ENCODE data around the gene TMEM126A. TPM values are rescaled to one million over a fixed set of nuclear protein-coding genes. Genes with fewer than 3 reads are reported as not detected.
"Not testable (repeated sequence)": the region's sequence is repeated elsewhere in the genome, so short reads cannot be mapped to it uniquely, and the experiment has no call there.

Gene TMEM126A
- 77.9 TPM for total RNA-seq
- long read RNA-seq, transcript TMEM126A-201 (5 exons, 739 nt), result major isoform, 6 of 7 reads
- long read RNA-seq, partial matches to known transcripts, result 0 of 7 reads
- long read RNA-seq, other reads (novel, unspliced or antisense), result 0 of 7 reads

DNA sequence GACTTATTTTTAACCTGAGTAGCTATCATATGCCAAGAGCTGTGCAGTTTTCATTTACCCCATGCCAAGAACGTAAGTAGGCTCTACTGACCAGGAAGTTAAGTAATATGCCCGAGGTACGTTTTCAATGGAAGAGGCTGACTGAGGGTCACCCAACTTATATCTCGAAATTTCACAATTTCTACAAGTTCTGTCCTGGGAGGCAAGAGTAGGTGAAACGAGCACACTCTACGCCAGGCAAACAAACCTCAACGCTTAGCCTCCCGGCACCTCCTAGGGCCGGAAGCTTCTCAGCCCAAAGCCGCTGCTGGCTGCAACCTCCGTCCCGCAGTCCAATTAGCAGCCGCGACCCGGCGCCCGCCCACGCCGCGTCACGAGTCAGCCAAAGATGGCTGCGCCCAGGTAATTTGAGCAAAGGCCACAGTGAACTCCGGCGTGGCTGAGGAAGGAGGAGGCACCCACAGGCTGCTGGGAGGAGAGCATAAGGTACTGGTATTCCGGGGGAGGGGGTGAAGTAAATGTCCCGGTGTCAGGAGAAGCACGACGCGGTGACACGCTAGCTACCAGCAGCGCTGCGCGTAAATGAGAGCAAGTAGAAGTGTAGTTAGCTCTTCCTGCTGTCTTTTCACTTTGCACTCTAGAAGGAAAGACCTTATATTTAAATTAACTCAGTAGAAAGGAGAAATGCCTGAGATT, at the start of gene TMEM126A:
TMEM126A (plus strand) TSS at position 364 of the 696 bp plus-strand sequence. CDS start 2,289 bp downstream, outside the sequence.
- intact Hi-C loops (cut with DNase I), result loop anchor here (2.0 kb wide), 1 partner anchor 19 kb away; the partner anchor contains the start of gene TMEM126B
- DNase-seq (ENCODE audit: missing footprints) (peak; percentile 96), ATAC-seq (peak; percentile 99)

DNA sequence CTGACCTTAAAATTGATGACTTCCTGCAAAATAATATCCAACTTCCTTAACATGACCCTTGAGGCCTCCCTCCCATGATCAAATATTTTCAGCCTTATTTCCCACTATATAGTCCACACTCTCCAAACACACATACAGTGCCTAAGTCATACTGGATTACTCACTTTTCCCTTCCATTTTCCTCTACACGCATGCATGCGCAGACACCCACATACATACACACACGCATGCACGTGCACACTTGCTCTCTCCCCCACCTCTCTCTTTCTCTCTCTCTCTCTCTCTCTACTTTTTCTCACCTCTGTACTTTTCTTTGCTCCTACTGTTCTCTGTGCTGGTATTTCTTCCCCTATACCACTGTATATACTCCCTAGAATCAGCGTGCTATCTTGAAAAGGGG, 48.7 kb upstream of the TMEM126A start:
- ATAC-seq, result no peak
- no peak for DNase-seq (ENCODE audit: missing footprints)
- intact Hi-C loops (cut with DNase I), result loop anchor here (5.0 kb wide), 1 partner anchor 228 kb away; no protein-coding TSS in a partner anchor

GRCh38 chr11:85602526-85603213, 45.1 kb upstream of the TMEM126A start:
- DNase-seq (ENCODE audit: missing footprints) (no peak), ATAC-seq (no peak)
- intact Hi-C loops (cut with DNase I), result no loop called here

DNA sequence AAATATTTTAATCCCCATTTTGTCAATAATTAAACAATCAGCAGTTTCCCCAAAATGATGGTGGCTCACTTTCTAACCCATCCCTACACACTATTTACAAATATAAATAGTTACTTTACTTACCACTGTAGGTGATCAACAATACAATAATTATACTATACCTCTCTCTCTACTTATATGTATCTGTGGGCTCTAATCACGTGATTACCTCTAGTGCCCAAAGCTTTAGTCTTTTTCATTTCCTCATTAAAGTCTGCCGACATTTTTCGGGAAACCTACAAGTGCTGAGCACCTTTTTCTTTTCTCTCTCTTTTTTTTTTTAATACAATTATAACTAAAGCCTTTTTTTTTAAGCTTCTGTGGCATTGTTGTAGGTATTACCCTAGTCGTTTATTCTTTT, 44.5 kb upstream of the TMEM126A start:
- no peak for ATAC-seq
- intact Hi-C loops (cut with DNase I), result no loop called here
- DNase-seq (ENCODE audit: missing footprints), result no peak

- intact Hi-C loops (cut with DNase I); DNase-seq (ENCODE audit: missing footprints); ATAC-seq: not testable (repeated sequence)
These were observed 41.5 kb upstream of the TMEM126A start for GRCh38 chr11:85606237-85606636.

GRCh38 chr11:85608621-85609020, 39.1 kb upstream of the TMEM126A start:
- intact Hi-C loops (cut with DNase I); ATAC-seq; DNase-seq (ENCODE audit: missing footprints): not testable (repeated sequence)

- intact Hi-C loops (cut with DNase I); DNase-seq (ENCODE audit: missing footprints); ATAC-seq: not testable (repeated sequence)
These were observed 38.5 kb upstream of the TMEM126A start for GRCh38 chr11:85609286-85609685.

DNA sequence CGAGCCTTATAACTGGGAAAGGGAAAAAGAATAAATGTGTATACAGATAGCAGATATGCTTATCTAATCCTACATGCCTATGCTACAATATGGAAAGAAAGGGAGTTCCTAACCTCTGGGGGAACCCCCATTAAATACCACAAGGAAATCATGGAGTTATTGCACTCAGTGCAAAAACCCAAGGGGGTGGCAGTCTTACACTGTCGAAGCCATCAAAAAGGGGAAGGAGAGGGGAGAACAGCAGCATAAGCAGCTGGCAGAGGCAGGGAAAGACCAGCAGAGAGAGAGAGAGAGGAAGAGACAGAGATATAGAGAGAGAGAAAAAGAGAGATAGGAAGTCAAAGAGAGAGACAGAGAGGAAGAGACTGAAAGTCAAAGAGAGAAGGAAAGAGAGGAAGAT, 36.1 kb upstream of the TMEM126A start:
- DNase-seq (ENCODE audit: missing footprints); intact Hi-C loops (cut with DNase I); ATAC-seq: not testable (repeated sequence)

GRCh38 chr11:85619499-85619898, 28.3 kb upstream of the TMEM126A start:
- intact Hi-C loops (cut with DNase I), result no loop called here
- DNase-seq (ENCODE audit: missing footprints) (no peak), ATAC-seq (no peak)

DNA sequence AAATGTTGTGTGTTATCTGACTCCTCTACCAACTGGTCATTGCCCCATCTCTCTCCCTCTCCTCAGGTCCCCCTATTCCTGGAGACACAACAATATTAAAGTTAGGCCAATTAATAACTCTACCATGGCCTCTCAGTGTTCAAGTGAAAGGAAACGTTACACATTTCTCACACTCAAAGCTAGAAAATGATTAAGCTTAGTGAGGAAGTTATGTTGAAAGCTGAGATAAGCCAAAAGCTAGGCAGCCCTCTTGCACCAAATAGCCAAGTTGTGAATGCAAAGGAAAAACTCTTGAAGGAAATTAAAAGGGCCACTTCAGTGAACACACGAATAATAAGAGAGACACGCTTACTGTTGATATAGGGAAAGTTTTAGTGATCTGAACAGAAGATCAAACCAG, 27.5 kb upstream of the TMEM126A start:
- intact Hi-C loops (cut with DNase I), result no loop called here
- no peak for ATAC-seq
- DNase-seq (ENCODE audit: missing footprints), result no peak

DNA sequence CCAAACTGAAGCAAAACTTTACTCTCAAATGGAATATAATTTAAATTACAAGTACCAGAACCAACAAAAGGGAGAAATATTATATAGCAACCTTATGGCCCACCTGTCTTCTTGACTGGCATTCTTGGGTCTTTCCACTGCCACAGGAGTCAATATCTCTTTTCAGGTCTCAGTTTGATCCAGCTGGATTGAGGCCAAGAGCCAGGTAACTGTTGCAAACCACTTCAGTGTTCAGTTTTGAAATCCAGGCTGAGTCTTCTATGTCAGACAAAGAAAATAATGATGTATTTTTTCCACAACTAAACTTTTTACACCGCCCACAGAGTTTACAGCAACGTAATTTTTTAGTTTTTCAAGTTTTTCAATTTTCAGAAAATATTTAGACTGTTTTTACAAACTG, 21.3 kb upstream of the TMEM126A start:
- intact Hi-C loops (cut with DNase I), result no loop called here
- ATAC-seq (no peak), DNase-seq (ENCODE audit: missing footprints) (no peak)

DNA sequence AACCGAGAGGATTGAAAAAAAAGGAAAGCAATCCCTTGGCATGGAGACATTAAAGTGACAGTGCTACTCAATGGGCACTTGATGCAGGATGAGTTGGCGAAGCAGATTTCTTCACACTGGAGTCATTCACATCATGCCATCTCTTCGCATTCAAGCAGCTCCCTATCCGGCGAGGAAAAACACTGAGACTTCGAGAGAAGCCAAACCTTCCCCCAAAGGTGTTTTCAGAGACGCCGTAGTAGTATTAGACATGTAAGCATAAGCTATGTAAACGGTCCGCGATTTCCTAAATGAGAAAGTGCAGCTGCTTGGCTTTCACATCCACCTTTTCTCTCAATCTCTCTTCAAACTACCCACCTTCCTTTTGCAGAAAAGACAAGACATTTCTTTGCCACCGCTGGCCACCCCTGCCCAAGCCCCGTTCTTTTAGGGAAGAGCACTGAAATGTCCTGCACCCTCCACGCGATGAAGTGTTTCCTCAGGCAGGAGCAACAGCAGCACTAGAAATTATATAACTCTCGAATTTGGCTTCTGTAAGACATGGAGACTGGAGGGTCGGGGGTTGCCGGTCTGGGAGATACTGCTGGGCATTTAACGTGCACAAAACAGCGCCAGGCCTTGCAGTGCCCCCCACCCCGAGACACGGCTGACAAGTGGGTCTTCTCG, 20.3 kb upstream of the TMEM126A start, which contains the start of gene DLG2:
DLG2 (minus strand) TSS at position 13 of the 666 bp plus-strand sequence.
- intact Hi-C loops (cut with DNase I), result no loop called here
- DNase-seq (ENCODE audit: missing footprints) (no peak), ATAC-seq (peak; percentile 30)

DNA sequence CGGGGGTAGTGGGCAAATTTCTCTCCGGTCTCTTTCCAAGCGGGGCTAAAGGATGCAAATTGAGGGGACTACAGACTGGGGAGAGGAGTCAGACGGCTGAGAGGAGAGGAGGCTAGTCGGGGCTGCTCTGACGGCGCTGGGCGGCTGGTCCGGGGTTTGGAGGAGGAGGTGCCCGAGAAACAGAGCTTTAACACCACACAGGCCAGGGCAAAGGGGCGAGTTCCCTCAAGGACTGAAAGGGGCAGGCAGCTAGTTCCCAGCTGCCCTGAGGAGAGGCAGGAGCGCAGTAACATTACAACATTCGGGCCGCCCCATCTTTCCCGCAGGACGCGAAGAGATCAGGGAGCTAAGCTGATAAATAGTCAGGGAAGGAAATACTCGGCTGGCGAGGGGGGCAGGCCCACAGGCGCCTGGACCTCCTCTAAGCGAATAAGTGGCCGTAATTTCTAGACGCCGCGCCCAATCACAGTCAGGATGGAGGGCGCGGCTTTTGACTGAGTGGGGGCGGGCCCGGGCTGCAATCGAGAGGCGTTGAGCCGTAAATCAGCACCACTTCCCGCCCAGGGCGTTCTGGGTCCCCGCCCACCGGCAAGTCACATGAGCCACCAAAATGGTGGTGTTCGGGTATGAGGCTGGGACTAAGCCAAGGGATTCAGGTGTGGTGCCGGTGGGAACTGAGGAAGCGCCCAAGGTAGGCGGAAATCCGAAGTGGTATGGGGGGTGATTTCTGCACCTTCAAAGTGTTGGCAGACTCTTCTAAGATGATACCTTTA, 19.6 kb upstream of the TMEM126A start, which contains the start of gene TMEM126B:
TMEM126B (plus strand) TSS at position 596 of the 773 bp plus-strand sequence; CDS start at position 611, 15 bp downstream.
- intact Hi-C loops (cut with DNase I), result loop anchor here (2.0 kb wide), 1 partner anchor 19 kb away; the partner anchor contains the start of gene TMEM126A
- ATAC-seq, result peak; percentile 100
- DNase-seq (ENCODE audit: missing footprints), result peak; percentile 99

GRCh38 chr11:85628771-85629341, 18.9 kb upstream of the TMEM126A start:
- intact Hi-C loops (cut with DNase I), result loop anchor here (2.0 kb wide), 1 partner anchor 18 kb away; the partner anchor contains the start of gene TMEM126A
- peak; percentile 4 for ATAC-seq
- no peak for DNase-seq (ENCODE audit: missing footprints)

DNA sequence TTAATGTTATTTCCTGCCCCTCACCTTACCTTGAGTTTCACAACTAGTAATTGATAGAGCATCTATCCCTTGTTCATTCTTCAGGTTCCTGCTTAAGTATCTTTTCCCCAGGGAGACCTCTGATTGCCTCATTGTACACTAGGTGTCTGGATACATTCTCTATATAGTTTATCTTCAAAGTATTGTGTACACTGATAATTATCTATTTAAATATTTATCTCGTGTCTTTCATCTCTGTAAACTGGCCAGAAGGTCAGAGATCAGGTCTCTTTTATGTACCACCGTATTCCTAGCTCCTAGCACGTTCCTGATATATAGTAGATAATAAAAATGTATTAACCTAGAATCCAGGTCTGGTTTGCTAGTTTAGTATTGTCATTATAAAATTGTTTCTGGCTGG, 13.0 kb upstream of the TMEM126A start:
- DNase-seq (ENCODE audit: missing footprints) (no peak), ATAC-seq (no peak)
- intact Hi-C loops (cut with DNase I), result no loop called here

DNA sequence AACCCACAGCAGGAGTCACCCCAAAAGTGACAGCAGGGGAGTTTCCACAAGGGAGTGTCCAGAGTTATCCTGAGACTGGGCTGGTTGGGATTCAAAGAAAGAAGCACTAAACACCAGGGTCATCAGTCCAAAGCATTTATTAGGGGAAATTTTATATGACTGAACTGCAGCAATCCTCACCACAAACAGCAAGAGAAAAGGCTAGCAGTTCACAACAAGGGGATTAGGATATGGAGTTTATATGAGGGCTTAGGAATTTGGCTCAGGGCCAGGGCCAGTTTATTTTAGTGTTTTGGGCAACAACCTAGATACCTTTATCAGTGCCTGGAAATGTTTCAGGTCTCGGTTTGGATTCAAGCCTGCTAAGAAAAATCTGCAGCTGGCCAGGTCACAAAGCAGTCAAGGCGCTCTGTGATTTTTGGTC, 4.6 kb upstream of the TMEM126A start:
- intact Hi-C loops (cut with DNase I), result no loop called here
- peak; percentile 38 for ATAC-seq
- no peak for DNase-seq (ENCODE audit: missing footprints)

DNA sequence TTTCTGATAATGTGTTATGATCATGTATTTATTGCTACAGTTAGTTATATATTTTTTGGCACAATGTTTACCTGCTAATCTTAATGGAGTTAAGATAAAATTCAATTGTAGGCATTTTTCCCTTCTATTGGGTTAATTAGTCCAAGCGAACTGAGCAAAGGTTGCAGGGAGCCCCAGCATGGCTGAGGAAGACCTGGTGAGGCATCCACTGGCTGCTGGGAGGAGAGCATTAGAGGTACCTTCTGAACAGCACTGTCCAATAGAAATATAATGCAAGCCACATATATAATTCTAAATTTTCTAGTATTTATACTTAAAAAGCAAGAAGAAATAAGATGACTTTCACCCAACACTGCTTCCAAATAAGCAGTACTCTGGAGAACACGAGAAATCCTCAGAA, 689 bp upstream of the TMEM126A start:
- intact Hi-C loops (cut with DNase I), result loop anchor here (2.0 kb wide), 1 partner anchor 18 kb away; the partner anchor contains the start of gene TMEM126B
- ATAC-seq (no peak), DNase-seq (ENCODE audit: missing footprints) (no peak)

DNA sequence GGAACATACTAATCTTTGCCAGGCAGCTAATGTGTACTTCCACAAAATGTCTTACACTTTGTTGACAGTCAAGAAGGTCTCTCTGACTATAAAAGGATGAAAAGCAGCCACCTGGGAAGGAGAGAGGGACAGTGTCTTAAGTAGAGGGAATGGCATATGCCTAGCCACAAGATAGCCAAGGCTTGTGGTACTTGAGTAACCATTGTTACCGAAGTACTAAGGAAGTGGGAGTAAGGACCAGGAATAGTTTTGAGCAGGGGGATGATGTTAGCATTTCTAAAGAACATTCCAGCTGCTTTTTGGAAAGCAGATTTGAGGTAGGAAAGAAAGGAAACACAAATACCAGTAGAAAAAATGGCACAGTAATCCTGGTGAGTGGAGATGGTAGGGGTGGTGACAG, 3.4 kb downstream of the TMEM126A start:
- ATAC-seq, result no peak
- intact Hi-C loops (cut with DNase I), result loop anchor here (10.0 kb wide), 1 partner anchor 414 kb away; the partner anchor contains the start of gene PICALM
- DNase-seq (ENCODE audit: missing footprints), result no peak

Data from Right ventricle myocardium inferior (tissue), 1 donor.